Left colon (tissue), 2 donors: ENCODE data around the gene PPARA. TPM values are rescaled to one million over a fixed set of nuclear protein-coding genes. Genes with fewer than 3 reads are reported as not detected.
"Not testable (repeated sequence)": the region's sequence is repeated elsewhere in the genome, so short reads cannot be mapped to it uniquely, and the experiment has no call there.

Experiments used
- ATAC-seq: fragments of 200-7000 bp; cut with Tn5 transposase; one replicate; pipeline ENCODE4 v1.9.1; 2020; ENCODE audit warnings: mild to moderate bottlenecking, moderate library complexity
- DNase-seq, 2 donors: peaks; one replicate each; pipeline ENCODE4 v3.0.0-alpha.2; 2020
- intact Hi-C, 2 donors: fragments of 100-400 bp; cut with DNase I in 1 of 2; cut with micrococcal nuclease in 1 of 2; formaldehyde crosslinking; loops; one replicate each; pipeline versions ENCODE4 v1.11.2 to v1.14.0; 2022; cut with DNase I, micrococcal nuclease
- total RNA-seq, 2 donors: library from RNA; stranded (reverse); fragmentation: NEBNext Ultra II Directional; extraction: Animal tissue kit (Norgen Biotek cat#: 25700); gene quantifications; one replicate each; pipeline ENCODE4 v1.2.1, GENCODE V29; 2021
- donor health status: DM: no; HTN: no; CAD: no.
- donor health status: DM: yes; HTN: yes; CAD: no.

The PPARA gene
- total RNA-seq, 2 donors from 2014 or later: 70.4 to 73.9 TPM

- no peak for DNase-seq
Observed at GRCh38 chr22:46245511-46245910, 95.2 kb downstream of the PPARA start.

GRCh38 chr22:46246178-46246577 lies 95.9 kb downstream of the PPARA start:
- intact Hi-C loops: no loop called here
- no peak for ATAC-seq

More at GRCh38 chr22:46245511-46245910, 95.2 kb downstream of the PPARA start:
- intact Hi-C loops: no loop called here
- ATAC-seq: no peak

GRCh38 chr22:46247443-46247975 lies 97.2 kb downstream of the PPARA start:
- DNase-seq (no peak), ATAC-seq (no peak)
- intact Hi-C loops: no loop called here

More at GRCh38 chr22:46246178-46246577, 95.9 kb downstream of the PPARA start:
- DNase-seq: no peak

GRCh38 chr22:46250035-46250782 lies 99.9 kb downstream of the PPARA start, which contains the start of gene CDPF1:
CDPF1 (minus strand) TSS chr22:46250293; CDS start chr22:46248284, 2,009 bp downstream.
- ATAC-seq (peak; percentile 94), DNase-seq (peak; percentile 91 to 96)
- intact Hi-C loops: no loop called here

GRCh38 chr22:46250783-46251125 lies 100.4 kb downstream of the PPARA start:
- intact Hi-C loops: no loop called here
- DNase-seq: peak in 1 of 2 donors; percentile 52

GRCh38 chr22:46251266-46251665 lies 100.9 kb downstream of the PPARA start:
- DNase-seq (no peak), ATAC-seq (no peak)
- intact Hi-C loops: no loop called here

More at GRCh38 chr22:46250783-46251125, 100.4 kb downstream of the PPARA start:
- peak; percentile 49 for ATAC-seq

- intact Hi-C loops: no loop called here
Observed at GRCh38 chr22:46251816-46252380, 101.6 kb downstream of the PPARA start.

GRCh38 chr22:46256358-46256958 lies 106.1 kb downstream of the PPARA start:
- intact Hi-C loops: no loop called here
- DNase-seq (no peak), ATAC-seq (no peak)

More at GRCh38 chr22:46251816-46252380, 101.6 kb downstream of the PPARA start:
- ATAC-seq (no peak), DNase-seq (no peak)

- ATAC-seq: no peak
- no peak for DNase-seq
- intact Hi-C loops: no loop called here
Observed at GRCh38 chr22:46259374-46259773, 109.0 kb downstream of the PPARA start.

- DNase-seq: no peak
- ATAC-seq: no peak
- intact Hi-C loops: no loop called here
Observed at GRCh38 chr22:46260038-46260437, 109.7 kb downstream of the PPARA start.

- DNase-seq: peak; percentile 46 to 67
- ATAC-seq: no peak
- intact Hi-C loops: no loop called here
Observed at GRCh38 chr22:46262449-46263215, 112.3 kb downstream of the PPARA start.

GRCh38 chr22:46263216-46263590 lies 112.9 kb downstream of the PPARA start, which contains the start of gene PKDREJ:
PKDREJ (minus strand) TSS chr22:46263343; CDS start chr22:46263322, 21 bp downstream.
- intact Hi-C loops: no loop called here
- no peak for DNase-seq

GRCh38 chr22:46264520-46264919 lies 114.2 kb downstream of the PPARA start:
- intact Hi-C loops: not testable (repeated sequence)
- DNase-seq: peak; percentile 66 to 69
- ATAC-seq: peak; percentile 53

More at GRCh38 chr22:46263216-46263590, 112.9 kb downstream of the PPARA start, which contains the start of gene PKDREJ:
- ATAC-seq: no peak

- DNase-seq, intact Hi-C loops, ATAC-seq: not testable (repeated sequence)
Observed at GRCh38 chr22:46265627-46266026, 115.3 kb downstream of the PPARA start.

- intact Hi-C loops: no loop called here
- ATAC-seq: peak; percentile 86
- DNase-seq: peak; percentile 92 to 93
Observed at GRCh38 chr22:46267431-46268279, 117.3 kb downstream of the PPARA start, which contains the start of gene TTC38. TTC38 (plus strand) TSS chr22:46268008; CDS start chr22:46268040, 32 bp downstream.

- ATAC-seq (no peak), DNase-seq (no peak)
- intact Hi-C loops: no loop called here
Observed at GRCh38 chr22:46269564-46269963, 119.2 kb downstream of the PPARA start.

- intact Hi-C loops: no loop called here
- DNase-seq: no peak
Observed at GRCh38 chr22:46272196-46272595, 121.9 kb downstream of the PPARA start.

More at GRCh38 chr22:46272196-46272595, 121.9 kb downstream of the PPARA start:
- no peak for ATAC-seq
